ENCODE measurements around the gene GRID2.
"Not testable (repeated sequence)": the region's sequence is repeated elsewhere in the genome, so short reads cannot be mapped to it uniquely, and the experiment has no call there.

GRID2 gene

DNA sequence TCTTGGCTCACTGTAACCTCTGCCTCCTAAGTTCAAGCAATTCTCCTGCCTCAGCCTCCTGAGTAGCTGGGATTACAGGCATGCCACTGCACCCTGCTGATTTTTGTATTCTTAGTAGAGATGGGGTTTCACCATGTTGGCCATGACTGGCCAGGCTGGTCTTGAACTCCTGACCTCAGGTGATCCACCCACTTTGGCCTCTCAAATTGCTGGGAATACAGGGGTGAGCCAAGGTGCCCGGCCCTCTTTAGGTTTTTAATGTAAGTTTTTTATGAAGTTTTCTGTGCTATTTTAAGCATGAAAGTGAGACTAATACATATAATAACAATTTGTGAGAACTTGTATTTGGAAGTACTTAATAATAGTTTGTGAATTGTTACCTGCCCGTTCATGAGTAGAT is 148.6 kb downstream of the GRID2 start:
- H3K4me3 ChIP-seq (ENCODE audit: low read length); DNase-seq (ENCODE audit: low read depth, low spot score): not testable (repeated sequence)

DNA sequence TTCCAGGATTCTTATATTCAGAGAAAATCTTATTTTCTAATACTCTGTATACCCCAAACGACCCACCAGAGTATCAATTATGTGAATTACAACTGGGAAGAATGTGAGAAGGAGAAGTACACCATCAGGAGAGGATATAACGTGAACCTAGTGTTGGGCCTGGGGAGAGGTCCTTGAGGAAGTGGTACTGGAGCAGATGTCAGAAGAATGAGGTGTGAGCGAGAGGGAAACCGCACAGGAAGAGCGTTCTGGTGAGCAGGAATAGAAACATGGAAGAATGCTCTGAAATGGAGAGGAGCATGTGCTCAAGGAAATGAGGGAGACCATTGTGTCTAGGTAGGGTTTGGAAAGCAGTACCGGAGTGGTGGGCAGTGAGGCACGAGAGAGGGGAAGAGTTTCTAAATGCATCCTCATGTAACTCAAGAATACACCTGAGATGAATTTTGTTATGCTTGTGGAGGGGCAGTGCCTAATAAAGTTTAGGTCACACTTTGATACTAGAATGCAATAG is 151.6 kb downstream of the GRID2 start:
- Histone ChIP-seq H3K4me1 (ENCODE audit: control insufficient read depth, insufficient read depth, low read length) (peaks cover 3% of the 10 kb centered on the region; the same call in 1 of the 2 replicates), H3K27me3 (ENCODE audit: control insufficient read depth, insufficient read depth, low read length) (no peaks in the 10 kb centered on the region), H3K36me3 (ENCODE audit: control insufficient read depth, insufficient read depth, low read length) (no peaks in the 10 kb centered on the region), H3K9me3 (ENCODE audit: control insufficient read depth, insufficient read depth, low read length) (no peaks in the 10 kb centered on the region), H3K27ac (ENCODE audit: low read length) (no peak overlapping the region), H3K4me3 (ENCODE audit: low read length) (no peak overlapping the region)
- no peak for DNase-seq (ENCODE audit: low read depth, low spot score)
- no CpG with 5 or more reads among the region's 7 CpGs for WGBS (ENCODE audit: insufficient coverage, insufficient read length)

More for the DNA sequence above, 148.6 kb downstream of the GRID2 start:
- H3K36me3 ChIP-seq (ENCODE audit: control insufficient read depth, insufficient read depth, low read length); H3K9me3 ChIP-seq (ENCODE audit: control insufficient read depth, insufficient read depth, low read length); H3K27me3 ChIP-seq (ENCODE audit: control insufficient read depth, insufficient read depth, low read length); H3K27ac ChIP-seq (ENCODE audit: low read length); H3K4me1 ChIP-seq (ENCODE audit: control insufficient read depth, insufficient read depth, low read length): not testable (repeated sequence)
- WGBS (ENCODE audit: insufficient coverage, insufficient read length): no CpG with 5 or more reads among the region's 2 CpGs

DNA sequence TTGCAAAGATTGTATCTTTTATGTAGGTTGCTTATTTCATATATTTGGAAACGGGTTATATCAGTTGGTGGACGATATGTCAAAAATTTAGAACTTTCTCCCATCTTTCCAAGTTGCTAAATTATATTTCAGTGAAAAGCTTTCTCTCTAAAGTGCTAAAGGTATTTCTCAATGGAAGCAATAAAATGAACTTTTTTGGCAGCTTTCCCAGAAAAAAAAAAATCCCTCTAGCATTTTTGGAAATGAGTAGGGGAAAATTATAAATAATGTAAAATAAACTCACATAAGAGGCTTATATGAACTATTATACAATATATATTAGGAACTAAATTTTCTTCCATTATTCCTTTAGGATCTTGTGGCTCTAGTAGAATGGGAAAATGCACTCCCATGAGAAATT is 152.2 kb downstream of the GRID2 start:
- Histone ChIP-seq H3K27me3 (ENCODE audit: control insufficient read depth, insufficient read depth, low read length) (no peaks in the 10 kb centered on the region), H3K27ac (ENCODE audit: low read length) (no peak overlapping the region), H3K4me1 (ENCODE audit: control insufficient read depth, insufficient read depth, low read length) (peaks cover 3% of the 10 kb centered on the region; the same call in 1 of the 2 replicates), H3K4me3 (ENCODE audit: low read length) (no peak overlapping the region), H3K36me3 (ENCODE audit: control insufficient read depth, insufficient read depth, low read length) (no peaks in the 10 kb centered on the region), H3K9me3 (ENCODE audit: control insufficient read depth, insufficient read depth, low read length) (no peaks in the 10 kb centered on the region)
- no CpG with 5 or more reads among the region's 2 CpGs for WGBS (ENCODE audit: insufficient coverage, insufficient read length)
- DNase-seq (ENCODE audit: low read depth, low spot score): no peak

DNA sequence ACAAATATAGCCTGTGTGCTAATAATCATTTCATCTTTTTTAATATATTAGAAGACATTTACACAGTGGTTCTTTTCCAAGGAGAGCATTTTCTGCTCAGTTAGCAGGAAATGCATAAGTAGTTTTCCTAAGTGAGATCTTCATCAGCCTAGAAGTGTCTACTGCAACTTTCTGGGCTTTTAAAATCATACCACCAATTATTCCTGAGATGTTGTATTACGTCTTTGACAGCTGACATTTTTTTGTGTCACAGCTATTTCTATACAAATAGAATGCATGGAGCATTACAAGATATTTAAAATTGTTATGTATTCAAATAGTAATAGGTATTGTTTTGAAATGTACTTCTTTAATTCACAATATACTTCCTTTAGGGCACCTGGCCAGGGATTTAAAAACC is 158.0 kb downstream of the GRID2 start:
- no peak overlapping the region for H3K27ac ChIP-seq (ENCODE audit: low read length)
- DNase-seq (ENCODE audit: low read depth, low spot score): no peak
- H3K9me3 ChIP-seq (ENCODE audit: control insufficient read depth, insufficient read depth, low read length): no peaks in the 10 kb centered on the region
- no CpG with 5 or more reads among the region's 1 CpG for WGBS (ENCODE audit: insufficient coverage, insufficient read length)
- H3K36me3 ChIP-seq (ENCODE audit: control insufficient read depth, insufficient read depth, low read length): no peaks in the 10 kb centered on the region
- H3K27me3 ChIP-seq (ENCODE audit: control insufficient read depth, insufficient read depth, low read length): no peaks in the 10 kb centered on the region
- H3K4me1 ChIP-seq (ENCODE audit: control insufficient read depth, insufficient read depth, low read length): no peaks in the 10 kb centered on the region
- no peak overlapping the region for H3K4me3 ChIP-seq (ENCODE audit: low read length)

DNA sequence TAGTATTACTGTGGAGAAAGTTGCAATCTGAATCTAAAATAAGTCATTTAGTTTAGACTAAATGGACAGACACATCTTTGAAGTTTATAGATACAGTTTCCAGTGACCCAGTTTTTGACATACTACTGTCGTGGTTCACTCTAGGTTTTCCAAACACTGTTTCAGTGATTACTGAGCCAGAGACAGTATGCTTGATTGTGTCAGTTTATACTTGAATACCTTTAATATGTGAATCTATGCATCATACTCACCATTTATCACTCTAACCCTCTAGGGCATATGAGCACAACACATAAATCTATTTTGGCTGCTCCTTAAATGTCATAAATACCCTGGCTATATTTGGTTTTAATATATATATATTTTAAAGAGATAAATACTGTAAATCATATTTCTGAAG is 173.5 kb downstream of the GRID2 start:
- DNase-seq (ENCODE audit: low read depth, low spot score): no peak
- Histone ChIP-seq H3K27me3 (ENCODE audit: control insufficient read depth, insufficient read depth, low read length) (no peaks in the 10 kb centered on the region), H3K4me3 (ENCODE audit: low read length) (no peak overlapping the region), H3K27ac (ENCODE audit: low read length) (no peak overlapping the region), H3K36me3 (ENCODE audit: control insufficient read depth, insufficient read depth, low read length) (no peaks in the 10 kb centered on the region), H3K4me1 (ENCODE audit: control insufficient read depth, insufficient read depth, low read length) (no peaks in the 10 kb centered on the region), H3K9me3 (ENCODE audit: control insufficient read depth, insufficient read depth, low read length) (no peaks in the 10 kb centered on the region)
- WGBS (ENCODE audit: insufficient coverage, insufficient read length): no CpG with 5 or more reads among the region's 1 CpG

DNA sequence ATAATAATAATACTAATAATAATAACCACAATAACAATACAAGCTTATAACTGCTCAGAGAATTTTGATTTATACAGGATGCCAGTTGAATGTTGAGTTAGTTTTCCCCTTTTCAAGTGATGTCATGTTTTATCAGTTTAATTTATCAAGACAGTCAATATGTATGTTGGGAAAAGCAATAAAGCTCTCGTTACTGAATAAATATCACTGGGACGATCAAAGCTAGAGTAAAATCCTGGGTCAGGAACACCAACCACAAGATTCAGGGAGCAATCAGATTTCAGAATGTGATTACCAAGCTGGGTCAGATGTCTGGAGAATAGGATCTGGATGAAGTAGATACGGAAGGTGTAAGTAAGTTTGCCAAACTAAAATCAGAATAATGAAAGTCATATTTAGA is 179.6 kb downstream of the GRID2 start:
- no peaks in the 10 kb centered on the region for H3K36me3 ChIP-seq (ENCODE audit: control insufficient read depth, insufficient read depth, low read length)
- no peaks in the 10 kb centered on the region; the same call in 1 of the 2 replicates for H3K4me1 ChIP-seq (ENCODE audit: control insufficient read depth, insufficient read depth, low read length)
- H3K27ac ChIP-seq (ENCODE audit: low read length): no peak overlapping the region
- H3K27me3 ChIP-seq (ENCODE audit: control insufficient read depth, insufficient read depth, low read length): no peaks in the 10 kb centered on the region
- no peak for DNase-seq (ENCODE audit: low read depth, low spot score)
- H3K4me3 ChIP-seq (ENCODE audit: low read length): no peak overlapping the region
- no CpG with 5 or more reads among the region's 3 CpGs for WGBS (ENCODE audit: insufficient coverage, insufficient read length)
- H3K9me3 ChIP-seq (ENCODE audit: control insufficient read depth, insufficient read depth, low read length): no peaks in the 10 kb centered on the region

DNA sequence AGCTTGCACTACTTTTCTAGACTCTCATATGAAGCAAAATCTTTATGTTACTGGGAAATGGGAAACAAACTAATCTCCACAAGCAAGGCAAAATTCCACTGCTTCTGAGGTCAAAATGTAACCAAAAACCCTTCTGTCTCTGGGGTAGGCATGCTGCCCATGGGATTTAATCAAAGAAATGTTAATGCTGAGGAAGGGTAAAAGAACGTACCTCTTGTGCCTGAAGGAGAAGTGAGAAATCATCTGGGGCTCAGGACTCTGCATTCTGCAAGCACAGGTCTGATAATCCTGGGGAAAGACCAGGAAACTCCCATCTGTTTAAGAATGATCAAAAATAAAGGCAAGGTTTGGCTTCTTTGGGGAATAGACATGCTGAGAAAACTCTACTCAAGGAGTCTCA is 184.7 kb downstream of the GRID2 start:
- no CpG with 5 or more reads among the region's 1 CpG for WGBS (ENCODE audit: insufficient coverage, insufficient read length)
- no peak overlapping the region for H3K4me3 ChIP-seq (ENCODE audit: low read length)

DNA sequence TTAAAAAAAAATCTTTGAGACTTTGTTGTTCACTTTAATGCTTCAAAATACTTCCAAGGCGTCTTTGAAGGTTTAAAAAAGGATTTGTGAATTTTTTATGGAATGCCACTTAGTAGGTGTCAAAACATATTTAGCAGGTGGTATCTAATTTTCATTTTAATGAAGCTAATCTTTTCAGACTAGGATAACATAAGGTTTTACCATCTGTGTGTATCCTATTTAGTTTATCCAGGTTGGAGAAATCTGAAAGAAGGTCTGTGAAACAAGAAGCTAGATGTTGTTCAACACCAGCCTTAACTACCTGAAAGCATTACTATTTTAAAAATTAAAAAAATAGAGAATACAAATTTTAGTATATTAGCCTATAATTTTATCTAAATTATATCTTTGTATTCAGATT is 193.4 kb downstream of the GRID2 start:
- H3K27ac ChIP-seq (ENCODE audit: low read length): no peak overlapping the region
- H3K9me3 ChIP-seq (ENCODE audit: control insufficient read depth, insufficient read depth, low read length): no peaks in the 10 kb centered on the region
- no peaks in the 10 kb centered on the region for H3K4me1 ChIP-seq (ENCODE audit: control insufficient read depth, insufficient read depth, low read length)
- H3K36me3 ChIP-seq (ENCODE audit: control insufficient read depth, insufficient read depth, low read length): no peaks in the 10 kb centered on the region
- no CpG with 5 or more reads among the region's 1 CpG for WGBS (ENCODE audit: insufficient coverage, insufficient read length)
- no peak overlapping the region for H3K4me3 ChIP-seq (ENCODE audit: low read length)
- H3K27me3 ChIP-seq (ENCODE audit: control insufficient read depth, insufficient read depth, low read length): no peaks in the 10 kb centered on the region
- no peak for DNase-seq (ENCODE audit: low read depth, low spot score)

More for the DNA sequence above, 184.7 kb downstream of the GRID2 start:
- Histone ChIP-seq H3K27ac (ENCODE audit: low read length) (no peak overlapping the region), H3K27me3 (ENCODE audit: control insufficient read depth, insufficient read depth, low read length) (no peaks in the 10 kb centered on the region), H3K36me3 (ENCODE audit: control insufficient read depth, insufficient read depth, low read length) (no peaks in the 10 kb centered on the region), H3K9me3 (ENCODE audit: control insufficient read depth, insufficient read depth, low read length) (no peaks in the 10 kb centered on the region), H3K4me1 (ENCODE audit: control insufficient read depth, insufficient read depth, low read length) (no peaks in the 10 kb centered on the region; the same call in 1 of the 2 replicates)
- DNase-seq (ENCODE audit: low read depth, low spot score): no peak

DNA sequence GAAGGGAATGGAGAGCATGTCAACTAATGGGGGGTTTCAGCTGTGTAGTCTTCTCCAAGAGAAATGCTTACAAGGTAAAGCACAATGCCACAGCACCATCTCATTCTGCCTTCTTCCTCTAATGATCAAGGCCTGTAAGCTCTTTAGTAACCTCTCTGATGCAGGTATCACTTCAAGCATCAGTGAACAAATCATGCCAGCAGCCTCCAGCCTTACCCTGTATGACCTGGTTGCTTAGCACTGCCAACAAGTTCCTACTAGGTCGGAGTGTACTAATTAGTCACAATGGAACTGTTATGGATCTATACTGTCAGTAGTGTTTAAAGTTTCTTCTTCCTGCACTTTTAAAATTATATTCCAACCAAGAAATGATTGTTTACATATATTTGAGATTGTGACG is 197.7 kb downstream of the GRID2 start:
- Histone ChIP-seq H3K9me3 (ENCODE audit: control insufficient read depth, insufficient read depth, low read length) (no peaks in the 10 kb centered on the region), H3K36me3 (ENCODE audit: control insufficient read depth, insufficient read depth, low read length) (no peaks in the 10 kb centered on the region), H3K27ac (ENCODE audit: low read length) (no peak overlapping the region), H3K4me3 (ENCODE audit: low read length) (no peak overlapping the region), H3K27me3 (ENCODE audit: control insufficient read depth, insufficient read depth, low read length) (no peaks in the 10 kb centered on the region), H3K4me1 (ENCODE audit: control insufficient read depth, insufficient read depth, low read length) (no peaks in the 10 kb centered on the region)
- no peak for DNase-seq (ENCODE audit: low read depth, low spot score)
- no CpG with 5 or more reads among the region's 2 CpGs for WGBS (ENCODE audit: insufficient coverage, insufficient read length)

DNA sequence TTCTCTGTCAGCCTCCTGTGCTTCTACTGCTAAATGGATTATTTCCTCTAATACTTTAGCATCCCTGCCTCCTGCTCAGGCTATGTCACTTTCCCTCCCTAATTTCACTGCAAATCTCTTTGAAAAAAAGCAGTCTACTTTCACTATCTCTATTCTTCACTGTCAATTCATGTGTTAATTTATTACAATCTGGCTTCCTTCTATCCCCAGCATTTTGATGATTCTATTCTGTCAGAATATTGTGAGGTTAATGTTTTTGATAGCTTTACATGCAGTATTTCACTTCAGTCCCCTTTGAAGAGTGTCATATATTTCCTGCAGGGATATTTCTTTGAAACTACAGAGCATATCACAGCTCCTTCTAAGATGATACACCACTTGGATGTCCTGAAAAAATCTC is 203.2 kb downstream of the GRID2 start:
- Histone ChIP-seq H3K36me3 (ENCODE audit: control insufficient read depth, insufficient read depth, low read length) (no peaks in the 10 kb centered on the region), H3K4me1 (ENCODE audit: control insufficient read depth, insufficient read depth, low read length) (peaks cover 1% of the 10 kb centered on the region; the same call in 1 of the 2 replicates), H3K9me3 (ENCODE audit: control insufficient read depth, insufficient read depth, low read length) (no peaks in the 10 kb centered on the region), H3K27ac (ENCODE audit: low read length) (no peak overlapping the region), H3K4me3 (ENCODE audit: low read length) (no peak overlapping the region), H3K27me3 (ENCODE audit: control insufficient read depth, insufficient read depth, low read length) (no peaks in the 10 kb centered on the region)
- DNase-seq (ENCODE audit: low read depth, low spot score): no peak

DNA sequence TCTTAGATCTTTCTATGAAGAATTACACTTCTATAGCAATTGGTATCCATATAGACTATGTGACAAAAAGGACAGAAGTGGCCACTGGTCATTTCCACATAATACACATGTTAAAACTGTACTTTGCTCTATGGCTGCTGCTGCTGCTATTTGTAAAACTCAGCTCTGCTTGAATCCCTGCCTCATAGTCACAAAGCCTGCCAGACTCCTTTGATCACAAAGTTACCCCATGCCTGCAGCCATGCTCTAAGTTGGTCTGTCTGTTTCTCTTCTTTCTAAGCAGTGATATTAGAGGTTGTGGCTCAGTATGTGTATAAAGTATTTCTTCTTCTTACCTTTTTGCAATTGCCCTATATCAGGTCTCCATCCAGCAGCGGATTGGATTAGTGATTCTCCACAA is 210.9 kb downstream of the GRID2 start:
- H3K36me3 ChIP-seq (ENCODE audit: control insufficient read depth, insufficient read depth, low read length): no peaks in the 10 kb centered on the region
- H3K27ac ChIP-seq (ENCODE audit: low read length): no peak overlapping the region
- no peak for DNase-seq (ENCODE audit: low read depth, low spot score)
- no peak overlapping the region for H3K4me3 ChIP-seq (ENCODE audit: low read length)
- peaks cover 5% of the 10 kb centered on the region; the same call in 1 of the 2 replicates for H3K4me1 ChIP-seq (ENCODE audit: control insufficient read depth, insufficient read depth, low read length)
- H3K27me3 ChIP-seq (ENCODE audit: control insufficient read depth, insufficient read depth, low read length): no peaks in the 10 kb centered on the region
- no CpG with 5 or more reads among the region's 1 CpG for WGBS (ENCODE audit: insufficient coverage, insufficient read length)
- H3K9me3 ChIP-seq (ENCODE audit: control insufficient read depth, insufficient read depth, low read length): no peaks in the 10 kb centered on the region
